H1 (cell line): ENCODE measurements around the gene NCAM1. TPM values are rescaled to one million over a fixed set of nuclear protein-coding genes. Genes with fewer than 3 reads are reported as not detected.

Experiments
- FOSL1 ChIP-seq: IDR thresholded peaks from 2 replicates; pipeline ENCODE4 v1.6.1; 2011; ENCODE audit warnings: mild to moderate bottlenecking, low read depth, low read length, moderate library complexity; ENCODE audit not compliant: insufficient read depth
- KDM1A ChIP-seq: fragments of 200-600, 300-600 bp; sonication (generic); IDR thresholded peaks from 2 replicates; pipeline ENCODE4 v1.7.1; 2016; ENCODE audit warnings: mild to moderate bottlenecking, low read length, borderline replicate concordance
- NANOG ChIP-seq: IDR thresholded peaks from 2 replicates; pipeline ENCODE4 v1.6.1; 2011; ENCODE audit warnings: low read length, low read depth, mild to moderate bottlenecking, inconsistent platforms; ENCODE audit not compliant: insufficient read depth, poor library complexity, severe bottlenecking
- RAD21 ChIP-seq, 2 experiments: IDR thresholded peaks in 1 of 2; conservative IDR thresholded peaks in 1 of 2; 2 replicates each; pipeline ENCODE4 v1.6.1; 2011; ENCODE audit warnings: low read depth in 2 of 2, low read length in 2 of 2, improper control_type of control experiment in 1 of 2, inconsistent platforms in 1 of 2, mild to moderate bottlenecking in 1 of 2, moderate library complexity in 1 of 2
- TAF1 ChIP-seq: IDR thresholded peaks from 2 replicates; pipeline ENCODE4 v1.6.1; 2011; ENCODE audit warnings: mild to moderate bottlenecking, low read depth, low read length
- polyA plus RNA-seq, 7 experiments: library from polyadenylated mRNA; depleted of rRNA in 3 of 7; stranded (reverse) in 5 of 7; unstranded in 2 of 7; fragments of >200 nt in 5 of 7; fragments of 200-250 nt in 2 of 7; gene quantifications; 1 replicate in 5 of 7; 2 replicates in 1 of 7; 4 replicates in 1 of 7; pipeline versions ENCODE4 v1.2.1 to v1.2.3, GENCODE V29; 2011 to 2013; ENCODE audit warnings: missing spikeins in 2 of 7, mixed read lengths in 2 of 7
- total RNA-seq: library from RNA; stranded (reverse); fragmentation: NEBNext Ultra II Directional; extraction: Animal tissue kit (Norgen Biotek cat#: 25700); gene quantifications from 2 replicates; pipeline ENCODE4 v1.2.1, GENCODE V29; 2021

The NCAM1 gene
- total and polyA plus RNA-seq, 2 of the 8 experiments (the other 6 are each of a cell fraction or from before 2014, with no cell fraction given) = 3.1 to 4.3 TPM

DNA sequence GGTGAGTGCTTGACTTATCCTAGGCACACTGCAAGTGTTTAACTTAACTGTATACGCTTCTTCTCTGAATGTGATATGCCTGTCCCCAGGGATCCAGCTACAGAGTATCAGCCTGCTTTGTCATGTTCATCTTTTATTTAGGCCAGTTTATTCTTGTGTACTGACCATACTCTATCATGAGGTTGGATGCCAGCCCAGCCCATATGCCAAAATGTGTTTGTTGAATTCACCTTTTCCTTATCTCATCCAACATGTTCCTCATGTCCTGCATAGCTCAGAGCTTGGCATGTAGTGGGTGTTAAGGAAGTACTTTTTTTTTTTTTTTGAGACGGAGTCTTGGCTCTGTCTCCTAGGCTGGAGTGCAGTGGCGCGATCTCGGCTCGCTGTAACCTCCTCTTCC lies 116.2 kb downstream of the NCAM1 start (continued):
- TF ChIP-seq TAF1 = no peak
- no peak for TF ChIP-seq NANOG
- TF ChIP-seq RAD21 (IDR thresholded peaks at IDR 0.05 in 1 of 2, conservative IDR thresholded peaks at IDR 0.05 in 1 of 2; ENCODE audit: low read depth in 2 of 2, low read length in 2 of 2) = no peak
- TF ChIP-seq FOSL1 = no peak
- no peak for TF ChIP-seq KDM1A
